NCI-H1105 treated with DMSO at 0.1 percent for 48 hours (cell line): Measurements from ENCODE around the gene SLC2A6.

Experiments used
- DNase-seq: peaks from one replicate; lab custom pipeline; 2025; lab: John Stamatoyannopoulos, UW

The SLC2A6 gene

GRCh38 chr9:133477992-133478850, 678 bp downstream of the SLC2A6 start:
- no peak for DNase-seq

DNA sequence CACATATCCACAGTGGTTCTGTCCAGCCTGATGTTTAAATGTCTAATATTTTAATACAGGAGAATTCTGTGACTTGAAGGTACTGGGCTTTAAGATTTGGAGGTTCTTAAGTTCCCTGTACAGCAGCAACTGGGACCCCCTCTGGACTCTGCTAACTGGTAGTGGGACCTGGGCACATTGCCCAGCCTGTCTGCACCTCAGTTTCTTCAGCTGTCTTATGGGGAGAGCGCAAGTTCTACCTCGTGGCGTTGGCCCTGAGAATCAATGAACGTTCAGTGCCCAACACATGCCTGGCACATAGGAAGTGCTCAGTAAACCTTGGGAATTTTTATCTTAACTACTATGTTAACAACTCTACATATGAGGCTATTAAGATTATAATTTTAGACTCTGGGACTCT, 1.4 kb downstream of the SLC2A6 start:
- no peak for DNase-seq

- DNase-seq, result no peak
These were observed 2.0 kb downstream of the SLC2A6 start for GRCh38 chr9:133476941-133477340.

DNA sequence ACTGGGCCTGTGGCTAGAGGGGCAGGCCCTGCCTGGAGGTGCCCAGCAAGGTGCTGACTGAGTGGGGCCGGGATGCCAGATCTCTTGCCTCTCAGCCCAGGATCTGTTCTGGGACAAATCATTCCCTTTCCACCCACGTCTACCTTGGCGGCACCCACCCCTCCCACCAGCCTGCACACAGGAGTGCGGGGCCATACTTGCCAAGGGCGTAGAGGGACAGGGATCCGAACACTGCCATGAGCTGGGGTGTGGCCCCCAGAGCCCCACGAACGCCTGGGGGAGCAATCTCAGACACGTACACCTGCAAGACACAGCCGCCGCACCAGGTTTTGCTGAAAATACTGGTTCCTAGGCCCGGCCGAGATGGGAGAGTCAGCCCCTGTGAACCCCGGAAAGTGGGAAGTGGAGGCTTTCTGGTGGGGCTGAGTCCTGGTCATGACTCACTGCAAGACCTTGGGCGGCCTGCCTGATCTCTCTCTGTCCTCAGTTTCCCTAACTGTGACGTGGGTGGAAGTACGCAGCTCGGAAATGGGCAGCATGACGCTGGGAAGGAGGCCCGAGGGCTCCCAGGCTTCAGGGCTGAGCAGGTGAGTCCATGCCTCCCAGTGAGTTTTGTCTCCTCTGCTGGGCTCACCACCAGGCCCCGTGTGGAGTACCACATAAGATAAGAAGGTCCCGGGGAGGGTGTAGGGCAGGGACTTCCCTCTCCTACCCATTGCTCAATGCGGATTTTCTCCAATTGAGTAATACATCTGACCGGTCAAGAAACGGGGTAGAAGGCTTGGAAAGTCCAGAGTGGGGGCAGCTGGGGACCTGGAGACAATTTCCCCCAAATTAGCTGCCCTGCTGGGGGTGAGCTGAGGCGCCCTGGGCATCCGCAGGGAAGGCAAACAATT, 2.6 kb downstream of the SLC2A6 start:
- no peak for DNase-seq

DNA sequence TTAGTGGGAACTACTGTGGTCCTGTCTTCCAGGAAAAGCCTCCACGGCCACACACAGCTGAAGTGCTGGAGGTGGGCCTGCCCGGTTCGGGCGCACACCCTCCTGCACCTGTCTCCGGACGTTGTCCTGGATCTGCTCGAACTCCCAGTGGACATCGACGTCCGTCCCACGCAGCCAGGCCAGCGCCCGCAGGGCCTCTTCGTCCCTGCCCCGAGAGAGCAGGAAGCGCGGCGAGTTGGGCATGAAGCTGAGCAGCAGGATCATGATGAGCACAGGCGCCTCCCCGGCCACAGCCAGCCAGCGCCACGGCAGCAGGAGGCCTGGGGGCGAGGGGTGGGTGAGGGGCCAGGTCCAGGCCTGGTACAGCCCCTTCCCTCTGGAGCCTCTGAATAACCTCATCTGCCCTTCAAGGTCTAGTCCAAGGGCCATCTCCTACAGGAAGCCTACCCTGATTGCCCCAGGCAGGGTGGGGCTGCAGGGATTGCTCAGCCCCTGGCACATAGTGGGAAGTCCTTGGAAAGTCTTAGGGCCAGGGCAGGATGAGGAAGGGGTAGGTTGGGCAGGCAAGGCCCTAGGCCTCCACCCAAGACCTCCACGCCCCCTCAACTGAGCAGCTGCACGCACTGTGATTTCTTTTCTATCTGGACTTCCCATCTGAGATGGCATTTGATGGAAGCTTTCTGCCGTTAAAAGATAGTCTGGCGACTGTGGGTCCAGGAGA, 3.4 kb downstream of the SLC2A6 start:
- DNase-seq, result no peak

DNA sequence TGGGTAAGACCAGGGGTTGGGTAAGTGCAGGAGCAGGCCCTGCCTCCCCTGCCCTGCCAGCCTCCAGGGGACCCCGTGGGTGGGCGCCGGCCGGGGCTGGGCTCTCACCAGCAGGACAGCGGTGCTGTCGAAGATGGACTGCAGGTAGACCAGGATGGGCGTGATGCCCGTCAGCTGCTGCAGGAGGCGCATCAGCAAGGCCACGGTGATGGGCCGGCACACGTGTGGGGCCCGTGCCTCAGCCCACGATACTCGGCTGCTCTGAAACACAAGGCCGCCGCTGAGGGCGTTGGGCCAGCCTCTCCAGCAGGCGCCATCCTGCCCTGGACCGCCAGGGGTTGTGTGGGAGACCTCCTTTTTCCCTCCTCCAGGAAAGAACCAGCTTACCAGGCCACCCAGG, 4.0 kb downstream of the SLC2A6 start:
- no peak for DNase-seq

DNA sequence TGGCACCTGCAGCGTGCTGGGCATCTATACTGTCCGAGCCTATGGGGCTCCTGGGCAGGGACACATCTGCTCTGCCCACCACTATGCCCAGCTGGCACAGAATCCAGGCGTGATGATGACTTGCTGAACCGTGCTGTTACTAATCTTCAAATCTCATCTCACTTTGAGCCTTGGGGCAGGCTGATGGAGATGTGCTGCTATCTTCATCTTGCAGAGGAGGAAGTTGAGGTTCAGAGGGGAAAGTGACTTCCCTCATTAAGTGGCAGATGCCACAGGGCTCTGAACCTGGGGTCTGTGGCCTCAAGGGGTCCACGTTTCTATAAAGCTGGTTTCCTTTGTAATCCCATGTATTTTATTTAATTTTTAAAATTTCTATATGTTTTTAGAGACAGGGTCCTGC, 4.7 kb downstream of the SLC2A6 start:
- no peak for DNase-seq

GRCh38 chr9:133473743-133474142, 5.2 kb downstream of the SLC2A6 start:
- DNase-seq, result no peak

GRCh38 chr9:133472753-133473378, 6.0 kb downstream of the SLC2A6 start:
- DNase-seq, result no peak

- DNase-seq, result no peak
These were observed 6.6 kb downstream of the SLC2A6 start for GRCh38 chr9:133472277-133472645.

GRCh38 chr9:133471551-133472276, 7.2 kb downstream of the SLC2A6 start:
- DNase-seq, result no peak

- no peak for DNase-seq
These were observed 7.9 kb downstream of the SLC2A6 start for GRCh38 chr9:133470988-133471387.

GRCh38 chr9:133470427-133470924, 8.4 kb downstream of the SLC2A6 start:
- DNase-seq, result no peak

DNA sequence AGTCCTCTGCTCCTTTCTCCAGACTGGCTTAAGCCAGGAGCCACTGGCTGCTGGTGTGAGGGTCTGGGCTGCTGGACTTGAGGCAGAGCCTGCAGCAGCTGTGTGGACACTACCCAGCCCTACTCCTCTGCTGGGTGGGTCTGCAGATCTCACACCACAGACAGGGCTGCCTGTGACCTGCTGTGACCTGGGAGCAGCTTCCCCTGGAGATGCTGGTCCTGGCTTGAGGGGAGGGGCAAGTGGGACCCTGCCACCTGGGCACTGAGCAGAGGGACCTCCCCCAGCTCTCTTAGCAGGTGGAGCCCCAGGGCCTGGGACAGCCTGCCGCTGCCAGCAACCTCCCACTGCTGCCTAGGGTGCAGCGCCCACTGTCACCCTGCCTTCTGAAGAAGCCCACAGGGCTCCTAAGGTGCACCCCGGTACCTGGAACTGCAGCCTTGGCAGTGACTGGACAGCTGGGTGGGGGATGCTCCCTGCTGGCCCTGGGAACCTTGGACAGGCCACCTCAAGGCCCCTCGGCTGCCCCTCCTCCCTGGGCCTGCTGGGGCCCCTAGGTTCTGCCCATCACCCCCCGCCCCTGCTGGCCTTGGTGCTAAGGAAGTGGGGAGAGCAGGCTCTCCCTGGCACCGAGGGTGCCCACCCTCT, 10.0 kb downstream of the SLC2A6 start:
- DNase-seq, result no peak

GRCh38 chr9:133468374-133468773, 10.5 kb downstream of the SLC2A6 start:
- no peak for DNase-seq

GRCh38 chr9:133467101-133467500, 11.8 kb downstream of the SLC2A6 start:
- DNase-seq, result no peak

DNA sequence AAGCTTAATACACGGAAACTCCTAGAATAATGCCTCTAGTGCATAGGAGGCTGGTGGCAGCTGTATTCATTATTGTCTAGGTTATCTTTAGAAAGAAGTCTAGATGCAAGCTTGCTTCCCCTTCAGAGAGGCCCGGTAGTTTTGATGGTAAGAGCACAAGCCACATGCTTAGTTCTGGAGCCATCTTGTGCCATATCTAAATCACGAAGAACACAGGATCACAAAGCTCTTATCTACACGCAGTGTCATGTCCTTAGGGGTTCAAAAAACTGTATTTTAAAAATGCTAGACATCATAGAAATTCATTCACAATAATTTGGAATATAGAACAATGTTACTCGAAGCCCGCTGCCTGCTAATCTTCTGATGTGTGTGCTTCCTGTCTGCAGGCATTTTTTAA, 12.9 kb downstream of the SLC2A6 start:
- no peak for DNase-seq

- no peak for DNase-seq
These were observed 14.3 kb downstream of the SLC2A6 start for GRCh38 chr9:133464638-133465037.

DNA sequence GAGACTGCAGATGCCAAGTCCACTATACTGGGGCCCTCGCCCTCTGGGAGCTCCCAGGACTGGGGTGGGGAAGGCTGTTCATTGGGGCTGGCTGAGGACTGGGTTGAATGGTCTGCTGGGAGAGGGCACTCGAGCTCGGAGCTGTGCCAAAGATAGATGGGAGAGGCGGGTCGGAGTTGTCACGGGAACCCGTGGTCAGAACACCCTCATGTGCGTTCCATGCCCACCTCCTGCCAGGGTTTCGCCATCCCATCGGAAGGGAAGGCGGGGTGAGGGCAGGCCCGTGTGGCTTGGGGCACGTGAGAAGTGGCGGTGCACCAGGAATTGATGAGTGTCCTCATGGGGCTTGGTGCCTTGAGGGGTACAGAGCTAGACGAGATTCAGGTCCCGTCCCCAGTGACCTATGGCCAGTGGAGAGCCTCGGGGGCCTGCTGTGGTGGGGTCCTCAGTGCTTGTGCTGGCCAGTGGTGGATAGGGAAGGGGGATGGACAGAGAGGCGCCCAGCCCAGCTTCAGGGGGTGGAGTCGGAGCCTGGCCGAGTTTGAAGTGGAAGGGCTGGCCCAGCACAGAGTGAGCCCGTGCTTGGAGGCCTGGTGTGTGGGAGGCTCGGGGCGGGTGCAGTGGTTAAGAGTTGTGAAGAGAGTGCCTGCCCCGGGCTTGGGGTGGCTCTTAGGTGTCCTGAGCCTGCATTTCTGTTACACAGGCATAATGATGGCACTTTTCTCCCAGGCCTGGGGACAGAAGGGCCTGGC, 14.9 kb downstream of the SLC2A6 start:
- no peak for DNase-seq
